Stimulated activated CD8-positive, alpha-beta memory T cell treated with anti-CD3 and anti-CD28 coated beads, Interleukin-7, amount 100 ng/mL, for 48 hours (primary cell): ENCODE results near the gene ACY1.
"Not testable (repeated sequence)": the region's sequence is repeated elsewhere in the genome, so short reads cannot be mapped to it uniquely, and the experiment has no call there.

Source experiments
- DNase-seq, 2 donors: peaks; one replicate each; pipeline ENCODE4 v3.0.0-alpha.2; 2020; ENCODE audit warnings: low read depth in 1 of 2; ENCODE audit errors: extremely low read depth in 1 of 2

ACY1 gene

GRCh38 chr3:51980253-51980652 lies 3.1 kb upstream of the ACY1 start:
- DNase-seq, result no peak

GRCh38 chr3:51982352-51982837 lies 940 bp upstream of the ACY1 start:
- DNase-seq, result peak in 1 of 2 donors; percentile 22

- no peak for DNase-seq
These were observed 388 bp downstream of the ACY1 start for GRCh38 chr3:51983578-51984268.

GRCh38 chr3:51984269-51984647 lies 923 bp downstream of the ACY1 start:
- DNase-seq, result no peak

- no peak for DNase-seq
These were observed 1.7 kb downstream of the ACY1 start for GRCh38 chr3:51985063-51985462.

- DNase-seq, result no peak
These were observed 2.9 kb downstream of the ACY1 start for GRCh38 chr3:51986010-51986947.

GRCh38 chr3:51987568-51987967 lies 4.2 kb downstream of the ACY1 start:
- no peak for DNase-seq

GRCh38 chr3:51988286-51989146 lies 5.2 kb downstream of the ACY1 start:
- DNase-seq, result no peak

- not testable (repeated sequence) for DNase-seq
These were observed 7.2 kb downstream of the ACY1 start for GRCh38 chr3:51990501-51990971.

GRCh38 chr3:51992017-51992682 lies 8.8 kb downstream of the ACY1 start:
- DNase-seq, result no peak

- DNase-seq, result not testable (repeated sequence)
These were observed 10.3 kb downstream of the ACY1 start for GRCh38 chr3:51993657-51994056.

- DNase-seq, result no peak
These were observed 11.2 kb downstream of the ACY1 start for GRCh38 chr3:51994530-51994929.

- DNase-seq, result peak; percentile 74 to 84
These were observed 12.2 kb downstream of the ACY1 start, which contains the start of gene RPL29 for GRCh38 chr3:51995346-51996163. TSS of gene RPL29 (minus strand) at chr3:51995895. CDS start at chr3:51995461, 434 bp downstream.

GRCh38 chr3:51997172-51997571 lies 13.8 kb downstream of the ACY1 start:
- DNase-seq, result no peak

- DNase-seq, result no peak
These were observed 14.7 kb downstream of the ACY1 start for GRCh38 chr3:51997935-51998596.

GRCh38 chr3:51998774-51999173 lies 15.4 kb downstream of the ACY1 start:
- DNase-seq, result no peak

- DNase-seq, result no peak
These were observed 16.5 kb downstream of the ACY1 start for GRCh38 chr3:51999846-52000245.

GRCh38 chr3:52001443-52001974 lies 18.2 kb downstream of the ACY1 start:
- DNase-seq, result peak; percentile 63 to 74
